Sigmoid colon (tissue), 4 donors: ENCODE data around the gene SPARCL1.

Source experiments
- POLR2A ChIP-seq, 2 donors: fragments of 450-650 bp; IDR thresholded peaks; one replicate each; pipeline ENCODE4 v1.6.1; 2016; ENCODE audit warnings: antibody characterized with exemption in 2 of 2, mild to moderate bottlenecking in 2 of 2, moderate library complexity in 2 of 2
- POLR2AphosphoS5 ChIP-seq, 4 donors: sonication (generic); formaldehyde crosslinking; IDR thresholded peaks; one replicate each; pipeline ENCODE4 v1.6.1; 2017; ENCODE audit warnings: antibody characterized with exemption in 4 of 4
- TF ChIP-seq, protein P1 (sequence below), 4 experiments: fragments of 450-650 bp in 3 of 4; fragments of 200-600 bp in 1 of 4; IDR thresholded peaks; one replicate each; pipeline ENCODE4 v1.5.1; 2016 to 2019; ENCODE audit warnings: antibody characterized with exemption in 4 of 4, mild to moderate bottlenecking in 3 of 4, moderate library complexity in 2 of 4

DNA sequence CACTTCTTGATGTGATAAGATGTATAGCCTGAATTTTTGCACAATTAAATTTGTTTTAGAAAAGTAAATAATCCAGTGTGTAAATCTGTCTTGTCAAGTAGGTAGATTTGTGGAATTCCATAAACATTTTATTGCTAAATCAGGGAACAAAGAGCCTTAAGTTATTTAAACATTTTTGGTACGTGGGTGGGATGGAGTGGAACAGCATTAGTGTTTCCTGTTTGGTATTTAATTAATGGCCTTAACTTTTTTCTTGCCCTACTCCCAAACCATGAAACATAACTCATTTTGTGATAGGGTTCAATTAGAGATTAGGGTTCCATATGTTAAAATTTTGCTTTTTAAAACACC lies 101.7 kb downstream of the SPARCL1 start:
- TF ChIP-seq, protein P1, sequence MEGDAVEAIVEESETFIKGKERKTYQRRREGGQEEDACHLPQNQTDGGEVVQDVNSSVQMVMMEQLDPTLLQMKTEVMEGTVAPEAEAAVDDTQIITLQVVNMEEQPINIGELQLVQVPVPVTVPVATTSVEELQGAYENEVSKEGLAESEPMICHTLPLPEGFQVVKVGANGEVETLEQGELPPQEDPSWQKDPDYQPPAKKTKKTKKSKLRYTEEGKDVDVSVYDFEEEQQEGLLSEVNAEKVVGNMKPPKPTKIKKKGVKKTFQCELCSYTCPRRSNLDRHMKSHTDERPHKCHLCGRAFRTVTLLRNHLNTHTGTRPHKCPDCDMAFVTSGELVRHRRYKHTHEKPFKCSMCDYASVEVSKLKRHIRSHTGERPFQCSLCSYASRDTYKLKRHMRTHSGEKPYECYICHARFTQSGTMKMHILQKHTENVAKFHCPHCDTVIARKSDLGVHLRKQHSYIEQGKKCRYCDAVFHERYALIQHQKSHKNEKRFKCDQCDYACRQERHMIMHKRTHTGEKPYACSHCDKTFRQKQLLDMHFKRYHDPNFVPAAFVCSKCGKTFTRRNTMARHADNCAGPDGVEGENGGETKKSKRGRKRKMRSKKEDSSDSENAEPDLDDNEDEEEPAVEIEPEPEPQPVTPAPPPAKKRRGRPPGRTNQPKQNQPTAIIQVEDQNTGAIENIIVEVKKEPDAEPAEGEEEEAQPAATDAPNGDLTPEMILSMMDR (IDR thresholded peaks at IDR 0.05): no peak
- no peak for TF ChIP-seq POLR2A (IDR thresholded peaks at IDR 0.05)
- TF ChIP-seq POLR2AphosphoS5 (IDR thresholded peaks at IDR 0.05): no peak
